Measurements from ENCODE around the gene COBLL1. TPM values are rescaled to one million over a fixed set of nuclear protein-coding genes. Genes with fewer than 3 reads are reported as not detected.
A peak's percentile ranks its signal among the peaks of the same experiment; 100 is the strongest.
"Not testable (repeated sequence)": the region's sequence is repeated elsewhere in the genome, so short reads cannot be mapped to it uniquely, and the experiment has no call there.

COBLL1 gene
- total RNA-seq, 1 donor from 2014 or later: 119 TPM

GRCh38 chr2:164866381-164866780, 24.8 kb upstream of the COBLL1 start:
- ATAC-seq; intact Hi-C loops (cut with DNase I); DNase-seq (ENCODE audit: low spot score): not testable (repeated sequence)

GRCh38 chr2:164860694-164861042, 19.0 kb upstream of the COBLL1 start:
- DNase-seq (ENCODE audit: low spot score) (no peak), ATAC-seq (no peak)
- intact Hi-C loops (cut with DNase I): no loop called here

- ATAC-seq; DNase-seq (ENCODE audit: low spot score): not testable (repeated sequence)
- intact Hi-C loops (cut with DNase I): loop anchor here (10.0 kb wide), 1 partner anchor 1305 kb away; no protein-coding TSS in a partner anchor
Measured at GRCh38 chr2:164859906-164860693, 18.5 kb upstream of the COBLL1 start.

GRCh38 chr2:164859251-164859818, 17.7 kb upstream of the COBLL1 start:
- ATAC-seq: no peak
- intact Hi-C loops (cut with DNase I): loop anchor here (10.0 kb wide), 1 partner anchor 1305 kb away; no protein-coding TSS in a partner anchor

GRCh38 chr2:164852086-164852485, 10.5 kb upstream of the COBLL1 start:
- ATAC-seq: no peak
- DNase-seq (ENCODE audit: low spot score): no peak
- intact Hi-C loops (cut with DNase I): loop anchor here (10.0 kb wide), 1 partner anchor 1313 kb away; no protein-coding TSS in a partner anchor

More at GRCh38 chr2:164859251-164859818, 17.7 kb upstream of the COBLL1 start:
- DNase-seq (ENCODE audit: low spot score): no peak

GRCh38 chr2:164850235-164850634, 8.6 kb upstream of the COBLL1 start:
- intact Hi-C loops (cut with DNase I): loop anchor here (10.0 kb wide), 1 partner anchor 1315 kb away; no protein-coding TSS in a partner anchor
- peak; percentile 48 for ATAC-seq

GRCh38 chr2:164849506-164849905, 7.9 kb upstream of the COBLL1 start:
- ATAC-seq (no peak), DNase-seq (ENCODE audit: low spot score) (no peak)
- intact Hi-C loops (cut with DNase I): no loop called here

More at GRCh38 chr2:164850235-164850634, 8.6 kb upstream of the COBLL1 start:
- no peak for DNase-seq (ENCODE audit: low spot score)

- peak; percentile 28 for ATAC-seq
- DNase-seq (ENCODE audit: low spot score): no peak
- intact Hi-C loops (cut with DNase I): no loop called here
Measured at GRCh38 chr2:164847981-164848741, 6.5 kb upstream of the COBLL1 start.

GRCh38 chr2:164847291-164847690, 5.7 kb upstream of the COBLL1 start:
- no peak for DNase-seq (ENCODE audit: low spot score)
- intact Hi-C loops (cut with DNase I): no loop called here
- no peak for ATAC-seq

GRCh38 chr2:164846276-164846675, 4.7 kb upstream of the COBLL1 start:
- intact Hi-C loops (cut with DNase I): no loop called here
- no peak for DNase-seq (ENCODE audit: low spot score)
- no peak for ATAC-seq

- intact Hi-C loops (cut with DNase I): no loop called here
- DNase-seq (ENCODE audit: low spot score) (no peak), ATAC-seq (no peak)
Measured at GRCh38 chr2:164843346-164843911, 1.8 kb upstream of the COBLL1 start.

GRCh38 chr2:164842624-164842966, 972 bp upstream of the COBLL1 start:
- intact Hi-C loops (cut with DNase I): no loop called here
- no peak for ATAC-seq
- DNase-seq (ENCODE audit: low spot score): no peak

- intact Hi-C loops (cut with DNase I): no loop called here
- peak; percentile 72 for ATAC-seq
- DNase-seq (ENCODE audit: low spot score): peak; percentile 77
Measured at GRCh38 chr2:164840930-164841718, 499 bp downstream of the COBLL1 start.

GRCh38 chr2:164840458-164840929, 1.1 kb downstream of the COBLL1 start:
- ATAC-seq (peak; percentile 56), DNase-seq (ENCODE audit: low spot score) (peak; percentile 72)
- intact Hi-C loops (cut with DNase I): no loop called here

GRCh38 chr2:164839914-164840457, 1.6 kb downstream of the COBLL1 start:
- DNase-seq (ENCODE audit: low spot score) (no peak), ATAC-seq (no peak)
- intact Hi-C loops (cut with DNase I): no loop called here

- no peak for DNase-seq (ENCODE audit: low spot score)
- ATAC-seq: no peak
- intact Hi-C loops (cut with DNase I): no loop called here
Measured at GRCh38 chr2:164837807-164838206, 3.8 kb downstream of the COBLL1 start.

- intact Hi-C loops (cut with DNase I): no loop called here
- no peak for ATAC-seq
- no peak for DNase-seq (ENCODE audit: low spot score)
Measured at GRCh38 chr2:164836907-164837306, 4.7 kb downstream of the COBLL1 start.

- intact Hi-C loops (cut with DNase I): no loop called here
- ATAC-seq: no peak
- DNase-seq (ENCODE audit: low spot score): no peak
Measured at GRCh38 chr2:164835302-164835701, 6.3 kb downstream of the COBLL1 start.
